Posterior vena cava (tissue), 2 donors: ENCODE data around the gene SMAD9. TPM values are rescaled to one million over a fixed set of nuclear protein-coding genes. Genes with fewer than 3 reads are reported as not detected.
"Not testable (repeated sequence)": the region's sequence is repeated elsewhere in the genome, so short reads cannot be mapped to it uniquely, and the experiment has no call there.

ENCODE experiments used
- DNase-seq: peaks from one replicate; pipeline ENCODE4 v3.0.0-alpha.2; 2020; ENCODE audit warnings: low spot score
- intact Hi-C, 2 donors: fragments of 100-400 bp; cut with DNase I; formaldehyde crosslinking; loops; one replicate each; pipeline versions ENCODE4 v1.14.1 to v1.14.2; 2022 to 2023
- total RNA-seq, 2 donors: library from RNA; stranded (reverse); fragmentation: NEBNext Ultra II Directional; extraction: Animal tissue kit (Norgen Biotek cat#: 25700); gene quantifications; one replicate each; pipeline ENCODE4 v1.2.1, GENCODE V29; 2021
- donor health status: DM: yes; HTN: yes; CAD: no.
- donor health status: DM: yes; HTN: yes; CAD: no.

The SMAD9 gene
- total RNA-seq, 2 donors from 2014 or later, result 10.0 to 14.2 TPM

DNA sequence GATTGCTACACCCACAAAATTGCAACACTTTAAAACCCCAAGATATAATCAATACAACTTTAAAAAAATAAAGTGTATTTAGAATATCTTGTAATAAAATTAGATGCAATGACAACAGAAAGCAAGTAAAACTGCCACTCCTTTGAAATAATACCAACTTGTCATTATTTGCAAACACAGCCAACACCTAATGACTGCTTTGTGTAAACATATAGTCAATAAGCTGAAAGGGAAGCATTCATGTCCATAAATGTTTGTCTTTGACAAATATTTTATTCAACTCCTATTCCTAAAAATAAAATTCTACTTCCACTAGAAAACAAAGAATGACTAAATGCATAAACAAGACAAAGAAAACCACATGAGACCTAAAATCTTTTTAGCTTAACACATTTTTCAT, 6.6 kb downstream of the SMAD9 start:
- intact Hi-C loops, result no loop called here
- no peak for DNase-seq

GRCh38 chr13:36912973-36913372, 7.1 kb downstream of the SMAD9 start:
- DNase-seq, result no peak
- intact Hi-C loops, result no loop called here

- DNase-seq, result no peak
- intact Hi-C loops, result no loop called here
Measured at GRCh38 chr13:36912369-36912768, 7.7 kb downstream of the SMAD9 start.

- DNase-seq, result no peak
- intact Hi-C loops, result no loop called here
Measured at GRCh38 chr13:36910545-36910944, 9.5 kb downstream of the SMAD9 start.

- intact Hi-C loops, result no loop called here
- DNase-seq, result no peak
Measured at GRCh38 chr13:36907821-36908220, 12.2 kb downstream of the SMAD9 start.

DNA sequence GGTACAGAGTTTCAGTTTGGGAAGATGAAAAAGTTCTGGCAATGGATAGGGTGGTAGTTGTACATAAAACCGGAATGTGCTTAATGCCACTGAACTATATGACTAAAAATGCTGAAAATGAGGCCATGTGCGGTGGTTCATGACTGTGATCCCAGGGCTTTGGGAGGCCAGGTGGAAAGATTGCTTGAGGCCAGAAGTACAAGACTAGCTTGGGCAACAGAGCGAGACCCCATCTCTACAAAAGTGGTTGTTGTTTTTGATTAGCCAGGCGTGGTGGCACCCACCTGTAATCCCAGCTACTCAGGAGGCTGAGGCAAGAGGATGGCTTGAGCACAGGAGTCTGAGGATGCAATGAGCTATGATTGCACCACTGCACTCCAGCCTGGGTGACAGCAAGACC, 12.8 kb downstream of the SMAD9 start:
- intact Hi-C loops, result no loop called here
- DNase-seq, result no peak

- intact Hi-C loops, result no loop called here
- no peak for DNase-seq
Measured at GRCh38 chr13:36905944-36906343, 14.1 kb downstream of the SMAD9 start.

DNA sequence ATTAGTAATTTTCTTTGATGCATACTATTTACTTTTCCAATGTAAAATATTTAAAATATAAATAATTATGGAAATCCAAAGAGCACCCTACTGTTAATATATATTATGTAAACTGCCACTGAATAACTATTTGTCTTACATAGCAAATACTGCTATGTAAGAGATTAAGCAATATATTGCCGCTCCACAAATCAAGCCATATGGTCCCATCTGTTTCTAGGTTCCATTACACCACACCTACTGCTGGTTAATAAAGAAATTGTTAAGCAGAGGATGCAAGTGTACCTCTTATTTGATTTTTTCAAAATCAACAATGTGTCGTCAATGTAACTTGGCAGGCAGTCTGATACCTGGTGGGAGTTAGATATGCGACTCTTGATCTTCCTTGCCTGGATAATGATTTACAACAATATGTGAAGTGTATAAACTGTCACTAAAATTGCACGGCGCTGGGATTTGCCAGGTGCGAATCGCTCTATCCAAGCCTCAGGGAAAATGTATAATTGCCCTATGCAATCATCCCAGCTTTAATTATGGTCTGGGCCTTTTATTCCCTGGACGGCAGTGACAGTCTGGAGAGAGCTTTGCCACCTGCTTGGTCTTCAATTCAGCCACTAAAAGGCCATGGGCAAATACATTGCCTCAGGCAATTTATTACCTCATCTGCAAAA, 16.0 kb downstream of the SMAD9 start:
- intact Hi-C loops, result no loop called here

GRCh38 chr13:36897054-36897616, 22.9 kb downstream of the SMAD9 start:
- DNase-seq, result no peak
- intact Hi-C loops, result no loop called here

More for the DNA sequence above, 16.0 kb downstream of the SMAD9 start:
- DNase-seq, result no peak

DNA sequence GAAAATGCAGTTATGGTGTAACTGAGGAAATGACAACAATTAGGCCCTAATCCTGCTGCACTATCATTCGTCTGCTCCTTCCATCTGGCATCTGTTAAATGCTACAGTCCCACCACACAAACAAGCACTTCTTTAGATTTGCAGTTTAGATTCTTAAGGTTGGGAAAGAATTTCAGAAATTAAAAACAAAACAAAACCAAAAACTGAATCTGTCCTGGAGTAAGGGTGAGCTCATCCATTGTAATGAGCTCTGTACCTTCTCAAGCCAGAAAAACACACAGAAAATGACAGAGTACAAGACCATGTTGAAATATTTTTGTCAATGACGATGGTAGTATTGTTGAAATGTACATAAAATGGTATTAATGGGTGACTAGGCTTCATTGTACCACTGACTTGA, 28.3 kb downstream of the SMAD9 start:
- DNase-seq, result no peak

GRCh38 chr13:36888645-36889044, 31.4 kb downstream of the SMAD9 start:
- no peak for DNase-seq
- intact Hi-C loops, result no loop called here

More for the DNA sequence above, 28.3 kb downstream of the SMAD9 start:
- intact Hi-C loops, result no loop called here

GRCh38 chr13:36887758-36888521, 32.1 kb downstream of the SMAD9 start:
- no peak for DNase-seq
- intact Hi-C loops, result no loop called here

DNA sequence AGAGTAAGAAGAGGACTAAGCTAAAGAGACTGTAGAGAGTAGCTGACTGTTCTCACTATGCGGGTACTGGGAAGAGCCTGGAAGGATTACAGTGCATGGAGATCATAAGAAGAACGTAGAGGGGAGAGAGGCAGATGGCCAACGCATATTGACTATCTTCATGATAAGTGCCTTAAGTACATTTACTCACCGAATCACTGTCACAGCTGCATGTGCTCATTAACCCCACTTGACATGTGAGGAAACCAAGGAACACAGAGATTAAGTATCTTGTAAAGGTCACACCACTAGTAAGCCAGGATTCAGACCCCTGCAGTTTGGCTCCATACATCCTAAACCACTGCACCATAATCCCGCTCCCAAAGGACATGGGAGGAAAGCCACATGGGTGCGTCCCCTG, 34.1 kb downstream of the SMAD9 start:
- intact Hi-C loops, result no loop called here
- DNase-seq, result no peak

DNA sequence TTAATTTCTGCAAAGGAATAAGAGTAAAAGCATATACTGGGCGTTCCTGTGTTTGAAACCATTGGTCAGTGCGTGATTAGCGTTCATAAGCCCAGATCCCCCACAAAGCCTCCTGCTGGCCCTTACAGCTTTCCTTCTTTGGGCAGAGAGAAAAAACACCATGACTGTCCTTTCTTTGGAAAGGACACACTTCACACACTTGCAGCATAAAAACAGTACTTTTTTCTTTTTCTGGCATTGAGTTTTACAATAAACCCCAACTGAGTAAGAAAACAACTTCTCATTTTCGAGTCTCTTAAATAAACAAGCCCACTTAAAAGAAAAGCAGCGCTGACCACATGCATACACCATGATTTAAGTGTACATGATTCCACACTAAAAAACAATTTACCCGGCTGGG, 35.8 kb downstream of the SMAD9 start:
- DNase-seq, result no peak
- intact Hi-C loops, result no loop called here

DNA sequence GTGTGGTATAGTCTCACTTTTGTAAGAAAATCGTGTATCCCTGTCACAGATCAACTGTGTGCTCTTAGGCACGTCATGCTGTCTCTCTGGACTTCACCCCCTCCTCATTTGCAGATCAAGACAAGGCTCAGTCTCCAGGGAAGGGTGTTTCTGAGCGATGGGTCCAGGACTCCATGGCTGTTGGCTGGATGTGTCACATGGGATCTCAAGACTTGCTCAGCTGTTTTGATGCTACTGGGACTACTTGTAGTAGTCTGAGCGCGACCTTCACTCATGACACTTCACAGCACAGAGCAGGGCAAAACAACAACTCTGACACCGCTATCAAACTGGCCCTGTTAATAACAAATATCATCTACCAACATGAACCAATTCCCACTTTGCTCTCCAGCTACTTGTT, 36.2 kb downstream of the SMAD9 start:
- DNase-seq, result no peak
- intact Hi-C loops, result no loop called here

GRCh38 chr13:36883392-36883791, 36.6 kb downstream of the SMAD9 start:
- DNase-seq, intact Hi-C loops: not testable (repeated sequence)

DNA sequence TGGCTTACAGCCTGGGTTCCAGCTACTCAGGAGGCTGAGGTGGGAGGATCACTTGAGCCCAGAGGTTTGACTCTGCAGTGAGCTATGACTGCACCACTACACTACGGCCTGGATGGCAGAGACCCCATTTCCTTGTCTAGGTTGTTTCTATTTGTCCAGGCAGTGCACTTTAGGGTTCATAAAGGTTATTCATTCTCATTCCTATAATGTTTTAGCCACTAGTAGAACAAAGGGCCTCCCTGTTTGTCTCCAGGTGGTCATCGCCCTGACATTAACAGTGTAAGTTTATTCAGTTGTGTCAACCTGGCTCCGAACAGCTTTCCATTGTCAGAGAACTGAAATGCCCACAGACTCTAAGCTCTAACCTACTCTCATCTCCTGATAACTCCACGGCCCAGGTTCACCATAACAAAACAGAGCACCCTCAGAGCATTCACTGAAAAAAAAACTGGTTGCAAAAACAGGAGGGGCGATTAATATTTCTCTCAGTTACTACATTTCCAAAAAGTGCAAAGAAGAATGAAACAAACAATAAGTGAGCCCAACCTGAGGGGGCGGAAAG, 37.1 kb downstream of the SMAD9 start:
- intact Hi-C loops, result no loop called here
- DNase-seq, result no peak

GRCh38 chr13:36880961-36881360, 39.1 kb downstream of the SMAD9 start:
- DNase-seq, result no peak
- intact Hi-C loops, result no loop called here

- intact Hi-C loops, result no loop called here
- DNase-seq, result no peak
Measured at GRCh38 chr13:36879218-36879938, 40.7 kb downstream of the SMAD9 start.

GRCh38 chr13:36875961-36876360, 44.1 kb downstream of the SMAD9 start:
- intact Hi-C loops, result no loop called here
- DNase-seq, result no peak
